GM10847 (cell line): ENCODE measurements around the gene NOB1.

Experiments used
- POLR2A ChIP-seq: IDR thresholded peaks from 2 replicates; pipeline ENCODE4 v1.6.1; 2011; ENCODE audit not compliant: insufficient read length; ENCODE audit errors: extremely low read depth

The NOB1 gene

GRCh38 chr16:69754469-69755310 is at the start of gene NOB1:
Gene NOB1, minus strand, starts transcription at chr16:69754926. Its CDS starts 16 bp downstream, at chr16:69754910.
- TF ChIP-seq POLR2A = peak; percentile 96

- no peak for TF ChIP-seq POLR2A
Observed at GRCh38 chr16:69804297-69804696, 49.6 kb upstream of the NOB1 start.

GRCh38 chr16:69799611-69800031 is 44.9 kb upstream of the NOB1 start:
- no peak for TF ChIP-seq POLR2A

GRCh38 chr16:69798466-69798865 is 43.7 kb upstream of the NOB1 start:
- TF ChIP-seq POLR2A = no peak

GRCh38 chr16:69796285-69797118 is 41.8 kb upstream of the NOB1 start:
- TF ChIP-seq POLR2A = no peak

- no peak for TF ChIP-seq POLR2A
Observed at GRCh38 chr16:69794486-69794885, 39.8 kb upstream of the NOB1 start.

GRCh38 chr16:69793526-69793925 is 38.8 kb upstream of the NOB1 start:
- TF ChIP-seq POLR2A = no peak

- TF ChIP-seq POLR2A = no peak
Observed at GRCh38 chr16:69787883-69788282, 33.2 kb upstream of the NOB1 start.

- no peak for TF ChIP-seq POLR2A
Observed at GRCh38 chr16:69784586-69784985, 29.9 kb upstream of the NOB1 start.

GRCh38 chr16:69781118-69781517 is 26.4 kb upstream of the NOB1 start:
- TF ChIP-seq POLR2A = no peak

- no peak for TF ChIP-seq POLR2A
Observed at GRCh38 chr16:69779724-69780123, 25.0 kb upstream of the NOB1 start.

- no peak for TF ChIP-seq POLR2A
Observed at GRCh38 chr16:69775563-69775962, 20.8 kb upstream of the NOB1 start.

GRCh38 chr16:69773260-69773947 is 18.7 kb upstream of the NOB1 start:
- no peak for TF ChIP-seq POLR2A

- TF ChIP-seq POLR2A = no peak
Observed at GRCh38 chr16:69771651-69771967, 16.9 kb upstream of the NOB1 start.

GRCh38 chr16:69769404-69769803 is 14.7 kb upstream of the NOB1 start:
- TF ChIP-seq POLR2A = no peak

- no peak for TF ChIP-seq POLR2A
Observed at GRCh38 chr16:69768666-69769065, 13.9 kb upstream of the NOB1 start.
